WERI-Rb-1 (cell line): ENCODE measurements around the gene STK31.

Experiments
- DNase-seq: peaks from one replicate; pipeline ENCODE4 v3.0.0-alpha.2; 2020
- H3K27ac ChIP-seq: fragments of 250-450 bp; sonication (Bioruptor Pico); 2 replicates; pipeline ENCODE4 v1.5.1; 2020; ENCODE audit warnings: mild to moderate bottlenecking, moderate library complexity
- H3K27me3 ChIP-seq: fragments of 250-450 bp; sonication (Bioruptor Pico); 2 replicates; pipeline ENCODE4 v1.5.1; 2021; ENCODE audit warnings: mild to moderate bottlenecking, low read depth, moderate library complexity; ENCODE audit not compliant: insufficient read depth, severe bottlenecking
- H3K36me3 ChIP-seq: fragments of 250-450 bp; sonication (Bioruptor Pico); 2 replicates; pipeline ENCODE4 v1.5.1; 2020; ENCODE audit warnings: mild to moderate bottlenecking, moderate library complexity
- H3K4me3 ChIP-seq: 2 replicates; pipeline ENCODE4 v1.5.1; 2011; ENCODE audit warnings: low read depth, mild to moderate bottlenecking, control low read depth, low read length
- H3K9me3 ChIP-seq: fragments of 250-450 bp; sonication (Bioruptor Pico); 2 replicates; pipeline ENCODE4 v1.5.1; 2021; ENCODE audit warnings: mild to moderate bottlenecking, moderate library complexity; ENCODE audit not compliant: severe bottlenecking
- TF ChIP-seq, protein P1 (sequence below): IDR thresholded peaks from 2 replicates; pipeline ENCODE4 v1.5.1; 2011; ENCODE audit warnings: low read depth, mild to moderate bottlenecking, control low read depth, inconsistent platforms, low read length

STK31 gene, protein sequence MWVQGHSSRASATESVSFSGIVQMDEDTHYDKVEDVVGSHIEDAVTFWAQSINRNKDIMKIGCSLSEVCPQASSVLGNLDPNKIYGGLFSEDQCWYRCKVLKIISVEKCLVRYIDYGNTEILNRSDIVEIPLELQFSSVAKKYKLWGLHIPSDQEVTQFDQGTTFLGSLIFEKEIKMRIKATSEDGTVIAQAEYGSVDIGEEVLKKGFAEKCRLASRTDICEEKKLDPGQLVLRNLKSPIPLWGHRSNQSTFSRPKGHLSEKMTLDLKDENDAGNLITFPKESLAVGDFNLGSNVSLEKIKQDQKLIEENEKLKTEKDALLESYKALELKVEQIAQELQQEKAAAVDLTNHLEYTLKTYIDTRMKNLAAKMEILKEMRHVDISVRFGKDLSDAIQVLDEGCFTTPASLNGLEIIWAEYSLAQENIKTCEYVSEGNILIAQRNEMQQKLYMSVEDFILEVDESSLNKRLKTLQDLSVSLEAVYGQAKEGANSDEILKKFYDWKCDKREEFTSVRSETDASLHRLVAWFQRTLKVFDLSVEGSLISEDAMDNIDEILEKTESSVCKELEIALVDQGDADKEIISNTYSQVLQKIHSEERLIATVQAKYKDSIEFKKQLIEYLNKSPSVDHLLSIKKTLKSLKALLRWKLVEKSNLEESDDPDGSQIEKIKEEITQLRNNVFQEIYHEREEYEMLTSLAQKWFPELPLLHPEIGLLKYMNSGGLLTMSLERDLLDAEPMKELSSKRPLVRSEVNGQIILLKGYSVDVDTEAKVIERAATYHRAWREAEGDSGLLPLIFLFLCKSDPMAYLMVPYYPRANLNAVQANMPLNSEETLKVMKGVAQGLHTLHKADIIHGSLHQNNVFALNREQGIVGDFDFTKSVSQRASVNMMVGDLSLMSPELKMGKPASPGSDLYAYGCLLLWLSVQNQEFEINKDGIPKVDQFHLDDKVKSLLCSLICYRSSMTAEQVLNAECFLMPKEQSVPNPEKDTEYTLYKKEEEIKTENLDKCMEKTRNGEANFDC

DNA sequence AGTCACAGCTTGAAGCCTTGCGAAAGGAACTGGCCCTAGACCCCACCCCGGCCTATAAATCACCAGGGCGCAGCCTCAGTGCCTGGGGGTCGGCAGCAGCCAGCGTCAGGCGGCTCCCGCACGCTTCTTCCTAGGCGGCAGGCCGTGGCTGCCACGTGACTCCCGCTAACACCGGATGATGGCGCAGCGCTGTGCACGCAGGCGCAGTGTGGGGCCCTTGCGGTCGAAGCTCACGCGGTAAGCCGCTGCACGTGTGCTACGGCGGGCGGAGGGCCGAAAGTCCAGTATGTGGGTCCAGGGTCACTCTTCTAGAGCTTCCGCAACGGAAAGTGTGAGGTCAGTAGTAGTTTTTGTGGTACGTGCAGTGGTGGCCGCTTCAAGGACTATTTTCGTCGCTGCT lies at the start of gene STK31:
Gene STK31 (plus strand): TSS at position 220 of the 400 bp plus-strand sequence. CDS start 67 bp downstream, at position 287.
- no peak within 1 kb of the TSS for H3K27ac ChIP-seq
- no peaks in the 10 kb centered on the region for H3K9me3 ChIP-seq
- DNase-seq = no peak
- no peaks in the 10 kb centered on the region for H3K36me3 ChIP-seq
- no peak within 1 kb of the TSS for H3K4me3 ChIP-seq
- H3K27me3 ChIP-seq = no peaks in the 10 kb centered on the region
- TF ChIP-seq, protein P1, sequence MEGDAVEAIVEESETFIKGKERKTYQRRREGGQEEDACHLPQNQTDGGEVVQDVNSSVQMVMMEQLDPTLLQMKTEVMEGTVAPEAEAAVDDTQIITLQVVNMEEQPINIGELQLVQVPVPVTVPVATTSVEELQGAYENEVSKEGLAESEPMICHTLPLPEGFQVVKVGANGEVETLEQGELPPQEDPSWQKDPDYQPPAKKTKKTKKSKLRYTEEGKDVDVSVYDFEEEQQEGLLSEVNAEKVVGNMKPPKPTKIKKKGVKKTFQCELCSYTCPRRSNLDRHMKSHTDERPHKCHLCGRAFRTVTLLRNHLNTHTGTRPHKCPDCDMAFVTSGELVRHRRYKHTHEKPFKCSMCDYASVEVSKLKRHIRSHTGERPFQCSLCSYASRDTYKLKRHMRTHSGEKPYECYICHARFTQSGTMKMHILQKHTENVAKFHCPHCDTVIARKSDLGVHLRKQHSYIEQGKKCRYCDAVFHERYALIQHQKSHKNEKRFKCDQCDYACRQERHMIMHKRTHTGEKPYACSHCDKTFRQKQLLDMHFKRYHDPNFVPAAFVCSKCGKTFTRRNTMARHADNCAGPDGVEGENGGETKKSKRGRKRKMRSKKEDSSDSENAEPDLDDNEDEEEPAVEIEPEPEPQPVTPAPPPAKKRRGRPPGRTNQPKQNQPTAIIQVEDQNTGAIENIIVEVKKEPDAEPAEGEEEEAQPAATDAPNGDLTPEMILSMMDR = no peak

DNA sequence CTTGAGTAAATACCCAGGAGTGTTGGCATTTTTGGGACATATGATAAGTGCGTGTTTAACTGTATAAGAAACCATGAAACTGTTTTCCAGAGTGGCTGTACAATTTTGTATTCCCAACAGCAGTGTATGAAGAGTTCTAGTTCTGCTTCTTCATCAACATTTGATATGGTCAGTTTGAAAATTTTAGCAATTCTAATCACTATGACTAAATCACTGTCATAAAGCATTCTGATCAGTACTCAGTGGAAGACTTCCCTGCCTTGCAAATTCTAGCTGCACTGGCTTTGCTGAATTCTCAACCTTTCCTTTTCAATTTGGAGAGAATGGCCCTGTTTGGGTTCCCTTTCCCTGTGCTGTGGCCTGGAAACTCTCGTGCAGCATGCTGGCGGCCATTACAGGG lies 48.6 kb upstream of the STK31 start:
- H3K27ac ChIP-seq = no peak overlapping the region
- H3K4me3 ChIP-seq = no peak overlapping the region
- no peaks in the 10 kb centered on the region for H3K36me3 ChIP-seq
- no peaks in the 10 kb centered on the region for H3K27me3 ChIP-seq
- DNase-seq = no peak
- TF ChIP-seq, protein P1 = no peak
- no peaks in the 10 kb centered on the region for H3K9me3 ChIP-seq

DNA sequence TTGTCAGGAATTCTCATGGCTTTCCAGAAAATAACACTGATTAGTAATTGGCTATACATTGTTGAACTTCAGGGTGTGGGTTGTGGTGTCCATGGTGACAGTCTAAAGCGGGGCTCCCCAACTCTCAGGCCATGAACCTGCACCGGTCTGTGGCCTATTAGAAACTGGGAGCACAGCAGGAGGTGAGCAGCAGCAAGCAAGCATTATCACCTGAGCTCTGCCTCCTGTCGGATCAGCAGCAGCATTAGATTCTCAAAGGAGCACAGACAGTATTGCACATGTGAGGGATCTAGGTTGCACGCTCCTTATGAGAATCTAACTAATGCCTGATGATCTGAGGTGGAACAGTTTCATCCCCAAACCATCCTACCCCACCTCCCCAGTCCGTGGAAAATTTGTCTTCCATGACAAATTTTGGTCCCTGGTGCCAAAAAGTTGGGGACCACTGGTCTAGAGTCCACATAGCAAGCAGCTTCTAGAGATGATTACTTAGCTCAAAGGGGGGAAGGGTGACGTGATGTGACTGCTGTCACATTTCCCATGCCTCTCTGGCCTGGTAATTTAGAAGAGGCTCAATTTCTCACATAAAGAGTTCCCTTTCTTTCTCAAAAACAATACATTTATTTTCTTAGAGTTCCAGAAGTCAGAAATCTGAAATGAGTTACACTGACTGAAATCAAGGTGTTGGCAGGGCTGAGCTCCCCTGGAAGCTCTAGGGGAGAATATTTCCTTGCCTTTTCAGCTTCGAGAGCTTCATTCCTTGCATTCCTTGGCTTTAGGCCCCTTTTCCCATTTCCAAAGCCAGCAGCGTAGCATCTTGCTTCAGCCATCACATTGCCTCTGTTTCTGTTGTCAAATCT lies 47.7 kb upstream of the STK31 start:
- TF ChIP-seq, protein P1 = peak; percentile 29
- no peak overlapping the region for H3K4me3 ChIP-seq
- H3K9me3 ChIP-seq = no peaks in the 10 kb centered on the region
- H3K27ac ChIP-seq = no peak overlapping the region
- DNase-seq = peak; percentile 19
- H3K36me3 ChIP-seq = no peaks in the 10 kb centered on the region
- no peaks in the 10 kb centered on the region for H3K27me3 ChIP-seq

DNA sequence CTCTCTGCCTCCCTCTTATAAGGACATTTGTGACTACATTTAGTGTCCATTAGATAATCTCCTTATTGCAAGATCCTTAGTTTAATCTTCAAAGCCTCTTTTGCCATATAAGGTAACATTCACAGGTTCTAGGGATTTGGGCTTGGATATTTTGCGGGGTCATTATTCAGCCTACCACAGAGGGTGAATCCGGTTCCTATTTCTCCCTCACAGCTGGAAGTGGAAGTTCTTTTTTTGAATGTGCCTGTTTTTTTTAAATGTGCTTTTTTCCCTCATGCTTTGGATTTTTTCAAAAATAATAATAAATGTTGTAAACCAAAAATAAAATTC lies 47.1 kb upstream of the STK31 start:
- no peak for DNase-seq
- Histone ChIP-seq H3K4me3 (no peak overlapping the region; the same call in 1 of the 2 replicates), H3K36me3 (no peaks in the 10 kb centered on the region), H3K27me3 (no peaks in the 10 kb centered on the region), H3K27ac (no peak overlapping the region), H3K9me3 (no peaks in the 10 kb centered on the region)
- TF ChIP-seq, protein P1 = no peak

DNA sequence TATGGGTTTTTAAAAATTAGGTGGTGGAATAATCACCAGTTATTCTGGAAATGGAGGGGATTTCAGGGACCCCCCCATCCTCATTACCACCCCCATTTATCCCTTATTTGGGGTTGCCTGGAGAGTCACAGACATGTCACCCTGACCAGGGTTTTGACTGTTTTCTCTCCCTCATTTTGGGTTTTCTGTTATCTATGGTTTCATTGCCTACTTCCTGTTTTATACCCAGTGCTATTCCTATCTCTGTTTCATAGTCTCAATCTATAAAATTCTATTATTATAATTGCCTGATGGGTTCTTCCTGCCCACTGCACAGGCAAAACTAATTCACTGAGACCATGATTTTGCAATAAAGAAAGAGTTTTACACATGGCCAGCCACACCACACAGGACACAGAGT lies 45.9 kb upstream of the STK31 start:
- TF ChIP-seq, protein P1 = no peak
- no peaks in the 10 kb centered on the region for H3K27me3 ChIP-seq
- H3K9me3 ChIP-seq = no peaks in the 10 kb centered on the region
- no peak for DNase-seq
- H3K4me3 ChIP-seq = no peak overlapping the region
- H3K36me3 ChIP-seq = no peaks in the 10 kb centered on the region
- no peak overlapping the region for H3K27ac ChIP-seq
